ENCODE measurements around the gene HSPA2. TPM values are rescaled to one million over a fixed set of nuclear protein-coding genes. Genes with fewer than 3 reads are reported as not detected.

The HSPA2 gene
- total and polyA plus RNA-seq, 3 donors from 2014 or later, result 134 to 389 (median 160) TPM

- Histone ChIP-seq H3K4me3 (no peak overlapping the region), H3K4me1 (peaks cover 44% of the 10 kb centered on the region), H3K27me3 (no peaks in the 10 kb centered on the region), H3K27ac (peak overlapping the region in 1 of 2 donors; percentile 99), H3K9me3 (no peaks in the 10 kb centered on the region), H3K36me3 (ENCODE audit: low read depth, missing control alignments) (no peaks in the 10 kb centered on the region)
- intact Hi-C loops (cut with DNase I; ENCODE audit: low total_unique reads), result no loop called here
- TF ChIP-seq CTCF (IDR thresholded peaks at IDR 0.05) (no peak), POLR2A (IDR thresholded peaks at IDR 0.05) (no peak)
- no peak for DNase-seq
- WGBS, 2 donors, result 21 to 28% methylated on average over 3 of the region's 3 CpGs
These were observed 33.8 kb upstream of the HSPA2 start for GRCh38 chr14:64506721-64507120.

GRCh38 chr14:64507376-64508156, 33.0 kb upstream of the HSPA2 start:
- no peak for TF ChIP-seq CTCF (IDR thresholded peaks at IDR 0.05)
- TF ChIP-seq POLR2A (IDR thresholded peaks at IDR 0.05), result no peak
- Histone ChIP-seq H3K27me3 (no peaks in the 10 kb centered on the region), H3K9me3 (no peaks in the 10 kb centered on the region), H3K4me1 (peaks cover 35% of the 10 kb centered on the region), H3K36me3 (ENCODE audit: low read depth, missing control alignments) (no peaks in the 10 kb centered on the region), H3K27ac (no peak overlapping the region), H3K4me3 (no peak overlapping the region)
- 72% methylated on average over 4 of the region's 4 CpGs for whole genome bisulfite sequencing, 2 donors
- intact Hi-C loops (cut with DNase I; ENCODE audit: low total_unique reads), result no loop called here
- DNase-seq, result no peak

GRCh38 chr14:64508215-64508776, 32.2 kb upstream of the HSPA2 start:
- H3K4me3 ChIP-seq, result no peak overlapping the region
- H3K27me3 ChIP-seq, result no peaks in the 10 kb centered on the region
- H3K9me3 ChIP-seq, result no peaks in the 10 kb centered on the region
- peaks cover 32% of the 10 kb centered on the region for H3K4me1 ChIP-seq
- WGBS, 2 donors, result 36 to 51% methylated on average over 1 of the region's 1 CpG
- no peaks in the 10 kb centered on the region for H3K36me3 ChIP-seq (ENCODE audit: low read depth, missing control alignments)
- intact Hi-C loops (cut with DNase I; ENCODE audit: low total_unique reads), result no loop called here
- DNase-seq, result no peak
- no peak overlapping the region for H3K27ac ChIP-seq
- TF ChIP-seq POLR2A (IDR thresholded peaks at IDR 0.05) (no peak), CTCF (IDR thresholded peaks at IDR 0.05) (no peak)

- Histone ChIP-seq H3K27ac (no peak overlapping the region), H3K36me3 (ENCODE audit: low read depth, missing control alignments) (no peaks in the 10 kb centered on the region), H3K4me1 (peaks cover 32% of the 10 kb centered on the region), H3K27me3 (no peaks in the 10 kb centered on the region), H3K9me3 (no peaks in the 10 kb centered on the region), H3K4me3 (no peak overlapping the region)
- WGBS, 2 donors, result 76 to 93% methylated on average over 8 of the region's 8 CpGs
- no peak for TF ChIP-seq POLR2A (IDR thresholded peaks at IDR 0.05)
- TF ChIP-seq CTCF (IDR thresholded peaks at IDR 0.05), result no peak
- intact Hi-C loops (cut with DNase I; ENCODE audit: low total_unique reads), result no loop called here
- DNase-seq, result no peak
These were observed 31.5 kb upstream of the HSPA2 start for GRCh38 chr14:64509036-64509435.

All from testis (tissue), 3 donors.